Measurements from ENCODE around the gene DMD. TPM values are rescaled to one million over a fixed set of nuclear protein-coding genes. Genes with fewer than 3 reads are reported as not detected.

DMD gene
- total and polyA plus RNA-seq, 2 donors (not counting 1 experiment from before 2014, with no cell fraction given), result 2.0 to 51.8 TPM

DNA sequence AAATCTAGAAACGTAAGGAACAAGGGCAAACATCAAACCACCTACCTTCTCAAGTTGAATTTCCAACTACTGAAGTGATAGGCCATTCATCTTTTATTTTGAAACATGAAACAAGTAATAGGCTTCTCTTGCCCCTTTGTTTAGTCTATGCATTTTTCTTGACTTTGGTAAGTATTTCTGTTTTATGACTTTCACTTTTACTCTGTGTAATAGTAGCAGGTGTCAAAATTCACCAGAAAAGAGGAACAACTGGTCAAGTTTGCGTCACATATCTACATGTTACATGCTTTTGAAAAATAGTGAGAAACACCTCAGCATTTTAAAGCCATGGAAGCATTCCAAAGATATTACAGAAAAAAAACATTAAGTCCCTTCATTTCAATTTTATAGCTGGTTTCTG, 1982.4 kb downstream of the DMD start:
- H3K4me1 Mint-ChIP-seq, result peaks cover 53% of the 10 kb centered on the region
- Histone ChIP-seq H2AFZ (ENCODE audit: insufficient read depth, low read depth, low read length, poor library complexity, severe bottlenecking) (peak overlapping the region; percentile 26), H3K9ac (ENCODE audit: low read length) (peak overlapping the region; percentile 41), H3K9me3 (ENCODE audit: control extremely low read depth in 1 of 3, control insufficient read depth in 2 of 3, insufficient read depth in 1 of 3, low read length in 2 of 3) (no peaks in the 10 kb centered on the region), H4K20me1 (ENCODE audit: control insufficient read depth, insufficient read depth, low read length, poor library complexity, severe bottlenecking) (no peaks in the 10 kb centered on the region), H3K27me3 (replicated peaks in 1 of 4; ENCODE audit: control extremely low read depth in 1 of 4, control insufficient read depth in 3 of 4, insufficient read depth in 4 of 4, low read length in 3 of 4) (no peaks in the 10 kb centered on the region), H3K4me1 (ENCODE audit: control insufficient read depth in 2 of 2, insufficient read depth in 2 of 2, low read length in 2 of 2) (peaks cover 14 to 18% of the 10 kb centered on the region in 2 donors), H3K4me2 (replicated peaks; ENCODE audit: low read depth, low read length, poor library complexity, severe bottlenecking) (peak overlapping the region; percentile 56), H3K27ac (ENCODE audit: low read length in 2 of 2) (peak overlapping the region; percentile 77 to 83), H3K36me3 (replicated peaks in 1 of 2; ENCODE audit: control extremely low read depth in 1 of 2, control insufficient read depth in 1 of 2, extremely low read depth in 1 of 2, insufficient read depth in 2 of 2, low read length in 1 of 2) (no peaks in the 10 kb centered on the region), H3K79me2 (ENCODE audit: control insufficient read depth, insufficient read depth, low read length) (no peaks in the 10 kb centered on the region), H3K4me3 (ENCODE audit: control extremely low read depth in 1 of 5, extremely low read depth in 1 of 5, insufficient read depth in 1 of 5, low read depth in 2 of 5, low read length in 4 of 5) (peak overlapping the region in 3 of 5 experiments; percentile 22 to 53 (median 25))
- H3K4me3 Mint-ChIP-seq, result peak overlapping the region; percentile 60
- peak overlapping the region; percentile 86 for H3K27ac Mint-ChIP-seq
- intact Hi-C loops (cut with micrococcal nuclease), result loop anchor here (1.0 to 10.0 kb wide), 2 partner anchors 8 to 344 kb away; partner anchors contain the start of gene TAB3
- DNase-seq, result peak; percentile 72
- peak; percentile 87 for ATAC-seq (ENCODE audit: low read depth)
- ChIA-PET CTCF (interaction anchor here (1.0 to 3.5 kb wide), 2 partner anchors 15 to 190 kb away, joined by 3 to 11 read pairs; no protein-coding TSS in a partner anchor), POLR2A (no interaction called here)
- H3K27me3 Mint-ChIP-seq, result no peaks in the 10 kb centered on the region
- no CpG with 5 or more reads among the region's 2 CpGs for WGBS (ENCODE audit: insufficient coverage)
- no peak for TF ChIP-seq CTCF (IDR thresholded peaks at IDR 0.05)
- no peak for TF ChIP-seq EZH2 (IDR thresholded peaks at IDR 0.05; ENCODE audit: borderline replicate concordance, insufficient read depth, low read depth, low read length, poor library complexity, severe bottlenecking)
- no peaks in the 10 kb centered on the region for H3K9me3 Mint-ChIP-seq (ENCODE audit: insufficient read depth)

DNA sequence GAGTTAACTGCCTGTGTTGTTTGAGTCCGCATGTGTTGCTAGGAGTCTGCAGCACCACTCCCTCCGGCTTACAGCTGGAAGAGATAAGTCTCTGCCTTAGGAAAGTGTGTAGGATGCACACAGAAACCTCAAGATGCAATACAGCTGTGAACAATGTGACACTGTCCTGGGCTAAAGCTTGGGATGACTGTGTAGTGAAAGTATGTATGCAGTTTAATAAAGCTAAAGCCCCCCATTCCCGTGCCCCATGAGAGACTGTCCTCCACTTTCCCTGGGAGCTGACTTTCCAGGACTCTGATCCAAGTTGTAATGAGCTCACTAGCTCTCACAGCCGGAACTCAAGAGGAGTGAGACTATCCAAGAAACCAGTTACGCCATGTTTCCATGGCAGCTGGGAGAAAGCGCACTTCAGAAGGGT, 1982.9 kb downstream of the DMD start:
- intact Hi-C loops (cut with micrococcal nuclease), result loop anchor here (10.0 kb wide), 1 partner anchor 344 kb away; the partner anchor contains the start of gene TAB3
- Histone ChIP-seq H2AFZ (ENCODE audit: insufficient read depth, low read depth, low read length, poor library complexity, severe bottlenecking) (peak overlapping the region; percentile 26), H3K79me2 (ENCODE audit: control insufficient read depth, insufficient read depth, low read length) (no peaks in the 10 kb centered on the region), H3K27me3 (replicated peaks in 1 of 4; ENCODE audit: control extremely low read depth in 1 of 4, control insufficient read depth in 3 of 4, insufficient read depth in 4 of 4, low read length in 3 of 4) (no peaks in the 10 kb centered on the region), H4K20me1 (ENCODE audit: control insufficient read depth, insufficient read depth, low read length, poor library complexity, severe bottlenecking) (no peaks in the 10 kb centered on the region), H3K36me3 (replicated peaks in 1 of 2; ENCODE audit: control extremely low read depth in 1 of 2, control insufficient read depth in 1 of 2, extremely low read depth in 1 of 2, insufficient read depth in 2 of 2, low read length in 1 of 2) (no peaks in the 10 kb centered on the region), H3K9ac (ENCODE audit: low read length) (peak overlapping the region; percentile 41), H3K4me2 (replicated peaks; ENCODE audit: low read depth, low read length, poor library complexity, severe bottlenecking) (peak overlapping the region; percentile 56), H3K4me3 (ENCODE audit: control extremely low read depth in 1 of 5, extremely low read depth in 1 of 5, insufficient read depth in 1 of 5, low read depth in 2 of 5, low read length in 4 of 5) (peak overlapping the region in 3 of 5 experiments; percentile 22 to 53 (median 25)), H3K4me1 (ENCODE audit: control insufficient read depth in 2 of 2, insufficient read depth in 2 of 2, low read length in 2 of 2) (peaks cover 15 to 20% of the 10 kb centered on the region in 2 donors), H3K27ac (ENCODE audit: low read length in 2 of 2) (peak overlapping the region; percentile 77 to 83), H3K9me3 (ENCODE audit: control extremely low read depth in 1 of 3, control insufficient read depth in 2 of 3, insufficient read depth in 1 of 3, low read length in 2 of 3) (no peaks in the 10 kb centered on the region)
- Mint-ChIP-seq H3K9me3 (ENCODE audit: insufficient read depth) (no peaks in the 10 kb centered on the region), H3K27ac (peak overlapping the region; percentile 86), H3K4me3 (peak overlapping the region; percentile 60), H3K27me3 (no peaks in the 10 kb centered on the region), H3K4me1 (peaks cover 50% of the 10 kb centered on the region)
- DNase-seq, result no peak
- ATAC-seq (ENCODE audit: low read depth), result no peak
- TF ChIP-seq EZH2 (IDR thresholded peaks at IDR 0.05; ENCODE audit: borderline replicate concordance, insufficient read depth, low read depth, low read length, poor library complexity, severe bottlenecking) (no peak), CTCF (IDR thresholded peaks at IDR 0.05) (no peak)
- WGBS (ENCODE audit: insufficient coverage), result 86% methylated on average over 1 of the region's 6 CpGs
- ChIA-PET POLR2A (no interaction called here), CTCF (interaction anchor here (1.0 to 3.5 kb wide), 2 partner anchors 14 to 189 kb away, joined by 3 to 11 read pairs; no protein-coding TSS in a partner anchor)
